ENCODE results near the gene NFIL3.

DNA sequence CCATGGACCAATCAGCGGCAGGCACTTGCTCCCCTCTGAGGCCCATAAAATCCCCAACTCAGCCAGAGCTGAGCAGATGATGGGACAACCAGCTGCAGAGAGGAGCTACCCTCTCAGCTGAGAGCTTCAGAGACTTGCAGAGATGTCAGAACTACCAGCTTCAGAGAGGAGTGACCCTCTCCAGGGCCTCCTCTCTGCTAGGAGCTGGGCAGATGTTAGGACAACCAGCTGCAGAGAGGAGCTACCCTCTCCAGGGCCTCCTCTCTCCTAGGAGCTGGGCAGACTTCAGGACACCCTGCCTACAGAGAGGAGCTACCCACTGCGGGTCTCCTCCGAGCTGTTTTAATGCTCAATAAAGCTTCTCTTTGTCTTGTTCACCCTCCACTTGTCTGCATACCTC lies 58.9 kb downstream of the NFIL3 start:
- TF ChIP-seq, protein P1, sequence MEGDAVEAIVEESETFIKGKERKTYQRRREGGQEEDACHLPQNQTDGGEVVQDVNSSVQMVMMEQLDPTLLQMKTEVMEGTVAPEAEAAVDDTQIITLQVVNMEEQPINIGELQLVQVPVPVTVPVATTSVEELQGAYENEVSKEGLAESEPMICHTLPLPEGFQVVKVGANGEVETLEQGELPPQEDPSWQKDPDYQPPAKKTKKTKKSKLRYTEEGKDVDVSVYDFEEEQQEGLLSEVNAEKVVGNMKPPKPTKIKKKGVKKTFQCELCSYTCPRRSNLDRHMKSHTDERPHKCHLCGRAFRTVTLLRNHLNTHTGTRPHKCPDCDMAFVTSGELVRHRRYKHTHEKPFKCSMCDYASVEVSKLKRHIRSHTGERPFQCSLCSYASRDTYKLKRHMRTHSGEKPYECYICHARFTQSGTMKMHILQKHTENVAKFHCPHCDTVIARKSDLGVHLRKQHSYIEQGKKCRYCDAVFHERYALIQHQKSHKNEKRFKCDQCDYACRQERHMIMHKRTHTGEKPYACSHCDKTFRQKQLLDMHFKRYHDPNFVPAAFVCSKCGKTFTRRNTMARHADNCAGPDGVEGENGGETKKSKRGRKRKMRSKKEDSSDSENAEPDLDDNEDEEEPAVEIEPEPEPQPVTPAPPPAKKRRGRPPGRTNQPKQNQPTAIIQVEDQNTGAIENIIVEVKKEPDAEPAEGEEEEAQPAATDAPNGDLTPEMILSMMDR (conservative IDR thresholded peaks at IDR 0.05; ENCODE audit: low read depth, low read length): no peak
- TF ChIP-seq EZH2 (IDR thresholded peaks at IDR 0.05; ENCODE audit: borderline replicate concordance, low read depth, low read length, poor library complexity, severe bottlenecking): no peak

All from A673 (cell line).